Left ventricle myocardium inferior (tissue), 1 donor: ENCODE results near the gene SPAG6. TPM values are rescaled to one million over a fixed set of nuclear protein-coding genes. Genes with fewer than 3 reads are reported as not detected.
A peak's percentile ranks its signal among the peaks of the same experiment; 100 is the strongest.

Experiments
- DNase-seq: peaks from one replicate; pipeline ENCODE4 v3.0.0-alpha.2; 2020
- H3K27ac ChIP-seq: fragments of 200-600 bp; replicated peaks from 2 replicates; pipeline ENCODE4 v1.8.0; 2021
- H3K27me3 ChIP-seq: fragments of 200-600 bp; 2 replicates; pipeline ENCODE4 v1.8.0; 2021; ENCODE audit warnings: low read depth
- H3K36me3 ChIP-seq: fragments of 200-600 bp; 2 replicates; pipeline ENCODE4 v1.8.0; 2021
- H3K4me1 ChIP-seq: fragments of 200-600 bp; 2 replicates; pipeline ENCODE4 v1.8.0; 2021
- H3K4me3 ChIP-seq: fragments of 200-600 bp; 2 replicates; pipeline ENCODE4 v1.8.0; 2021; ENCODE audit warnings: mild to moderate bottlenecking, moderate library complexity
- H3K9me3 ChIP-seq: fragments of 200-600 bp; replicated peaks from 2 replicates; pipeline ENCODE4 v1.8.0; 2021
- intact Hi-C: fragments of 100-400 bp; cut with micrococcal nuclease; formaldehyde crosslinking; loops from one replicate; pipeline ENCODE4 v1.11.0; 2022
- total RNA-seq: library from RNA; stranded (reverse); fragmentation: NEBNext Ultra II Directional; extraction: Animal tissue kit (Norgen Biotek cat#: 25700); gene quantifications from one replicate; pipeline ENCODE4 v1.2.1, GENCODE V29; 2021
- TF ChIP-seq, protein P1 (sequence below): fragments of 200-600 bp; IDR thresholded peaks from 2 replicates; pipeline ENCODE4 v1.8.0; 2021; ENCODE audit warnings: antibody characterized with exemption, mild to moderate bottlenecking, borderline replicate concordance
- donor health status: DM: no; HTN: yes; CAD: no; lungs with severe emphysema.

Gene SPAG6
- total RNA-seq, 1 donor from 2014 or later: not detected

DNA sequence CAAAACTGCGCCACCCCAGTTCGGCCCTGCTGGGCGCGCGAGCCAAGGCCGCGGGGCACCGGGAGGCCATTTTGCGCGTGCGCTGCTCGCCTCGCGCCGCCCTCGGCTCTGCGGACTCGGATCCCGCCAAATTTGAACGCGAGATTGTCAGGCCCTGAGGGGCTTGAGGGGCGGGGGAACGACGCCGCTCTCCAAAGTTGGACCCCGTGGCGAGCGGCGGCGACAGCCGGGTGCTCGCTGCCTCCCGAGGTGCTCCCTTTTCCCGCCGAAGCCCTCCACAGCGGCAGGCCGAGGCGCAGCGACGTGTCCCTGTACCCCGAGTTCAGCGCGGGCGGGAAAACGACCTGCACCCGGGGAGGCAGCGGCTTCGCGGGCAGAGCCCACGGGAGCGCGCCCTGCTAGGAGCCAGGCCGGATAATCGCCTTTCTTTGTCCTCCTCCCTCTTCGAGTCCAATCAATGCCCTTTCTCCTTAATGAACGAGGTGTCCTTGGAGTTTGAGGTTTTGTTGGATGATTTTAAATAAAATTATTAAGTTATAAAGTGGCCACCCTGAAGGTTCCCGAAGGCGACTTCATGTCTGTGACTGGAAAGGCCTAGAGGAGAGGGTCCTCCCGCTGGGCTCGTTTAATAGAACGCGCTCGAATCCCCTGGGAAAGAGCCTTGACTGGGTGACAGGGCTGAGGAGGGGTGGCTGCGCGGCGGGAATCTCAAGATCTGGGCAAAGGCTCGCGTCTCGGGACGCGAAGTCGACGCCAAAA is 10.7 kb upstream of the SPAG6 start:
- H3K4me3 ChIP-seq: peak overlapping the region; percentile 65
- peaks cover 35% of the 10 kb centered on the region for H3K4me1 ChIP-seq
- TF ChIP-seq, protein P1, sequence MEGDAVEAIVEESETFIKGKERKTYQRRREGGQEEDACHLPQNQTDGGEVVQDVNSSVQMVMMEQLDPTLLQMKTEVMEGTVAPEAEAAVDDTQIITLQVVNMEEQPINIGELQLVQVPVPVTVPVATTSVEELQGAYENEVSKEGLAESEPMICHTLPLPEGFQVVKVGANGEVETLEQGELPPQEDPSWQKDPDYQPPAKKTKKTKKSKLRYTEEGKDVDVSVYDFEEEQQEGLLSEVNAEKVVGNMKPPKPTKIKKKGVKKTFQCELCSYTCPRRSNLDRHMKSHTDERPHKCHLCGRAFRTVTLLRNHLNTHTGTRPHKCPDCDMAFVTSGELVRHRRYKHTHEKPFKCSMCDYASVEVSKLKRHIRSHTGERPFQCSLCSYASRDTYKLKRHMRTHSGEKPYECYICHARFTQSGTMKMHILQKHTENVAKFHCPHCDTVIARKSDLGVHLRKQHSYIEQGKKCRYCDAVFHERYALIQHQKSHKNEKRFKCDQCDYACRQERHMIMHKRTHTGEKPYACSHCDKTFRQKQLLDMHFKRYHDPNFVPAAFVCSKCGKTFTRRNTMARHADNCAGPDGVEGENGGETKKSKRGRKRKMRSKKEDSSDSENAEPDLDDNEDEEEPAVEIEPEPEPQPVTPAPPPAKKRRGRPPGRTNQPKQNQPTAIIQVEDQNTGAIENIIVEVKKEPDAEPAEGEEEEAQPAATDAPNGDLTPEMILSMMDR: no peak
- H3K27ac ChIP-seq: no peak overlapping the region
- H3K27me3 ChIP-seq: peaks cover 65% of the 10 kb centered on the region
- H3K9me3 ChIP-seq: no peaks in the 10 kb centered on the region
- DNase-seq: no peak
- intact Hi-C loops: no loop called here
- peaks cover 7% of the 10 kb centered on the region for H3K36me3 ChIP-seq

- Histone ChIP-seq H3K27me3 (peaks cover 69% of the 10 kb centered on the region), H3K36me3 (no peaks in the 10 kb centered on the region), H3K27ac (no peak overlapping the region), H3K4me1 (peaks cover 43% of the 10 kb centered on the region), H3K9me3 (no peaks in the 10 kb centered on the region), H3K4me3 (peak overlapping the region; percentile 65)
- intact Hi-C loops: no loop called here
- TF ChIP-seq, protein P1: peak; percentile 48
- DNase-seq: no peak
Measured at GRCh38 chr10:22335173-22335933, 9.9 kb upstream of the SPAG6 start.

DNA sequence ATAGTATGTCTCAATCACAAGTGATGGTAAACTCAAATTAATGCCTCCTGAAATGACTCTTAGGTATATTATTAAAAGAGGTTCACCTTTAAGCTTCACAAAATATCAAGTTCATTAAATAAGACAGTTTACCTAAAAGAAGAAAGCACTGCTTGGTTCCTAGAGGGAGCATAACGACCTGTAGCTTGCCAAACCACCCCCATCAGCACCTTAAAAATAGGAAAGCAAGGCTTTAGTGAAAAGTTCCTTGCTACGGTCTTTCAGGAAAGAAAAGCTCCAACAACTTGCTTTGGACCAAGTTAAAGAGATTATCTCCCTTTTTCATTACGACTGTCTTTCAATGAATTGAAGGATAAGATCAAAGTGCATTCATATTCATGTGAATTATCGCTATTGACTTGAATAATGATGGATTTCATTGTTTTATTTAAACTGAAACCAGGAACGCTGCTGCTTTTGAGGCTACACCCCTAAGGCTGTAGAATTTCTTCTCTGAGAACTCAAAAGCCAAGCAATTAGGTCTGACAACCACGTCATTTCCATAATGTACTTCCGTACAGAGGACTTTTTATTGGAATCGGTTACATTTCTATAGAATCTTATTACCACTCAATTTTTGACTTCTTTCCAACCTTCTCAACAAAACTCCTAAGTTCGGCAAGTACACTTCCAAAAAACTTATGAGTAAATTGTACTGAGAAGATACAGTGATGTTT is 7.0 kb upstream of the SPAG6 start:
- no peak overlapping the region for H3K27ac ChIP-seq
- peaks cover 57% of the 10 kb centered on the region for H3K4me1 ChIP-seq
- TF ChIP-seq, protein P1: no peak
- H3K27me3 ChIP-seq: peaks cover 89% of the 10 kb centered on the region
- no peak for DNase-seq
- no peaks in the 10 kb centered on the region for H3K36me3 ChIP-seq
- H3K9me3 ChIP-seq: no peaks in the 10 kb centered on the region
- no peak overlapping the region for H3K4me3 ChIP-seq
- intact Hi-C loops: no loop called here

GRCh38 chr10:22338931-22339330 is 6.4 kb upstream of the SPAG6 start:
- no peak overlapping the region for H3K27ac ChIP-seq
- TF ChIP-seq, protein P1: no peak
- no peaks in the 10 kb centered on the region for H3K9me3 ChIP-seq
- H3K4me3 ChIP-seq: no peak overlapping the region
- no peak for DNase-seq
- H3K36me3 ChIP-seq: no peaks in the 10 kb centered on the region
- H3K27me3 ChIP-seq: peaks cover 89% of the 10 kb centered on the region
- H3K4me1 ChIP-seq: peaks cover 56% of the 10 kb centered on the region
- intact Hi-C loops: no loop called here

- H3K4me3 ChIP-seq: peak overlapping the region; percentile 89
- DNase-seq: no peak
- H3K9me3 ChIP-seq: no peaks in the 10 kb centered on the region
- H3K27me3 ChIP-seq: peaks cover 89% of the 10 kb centered on the region
- H3K4me1 ChIP-seq: peaks cover 47% of the 10 kb centered on the region
- TF ChIP-seq, protein P1: no peak
- H3K27ac ChIP-seq: peak overlapping the region; percentile 96
- intact Hi-C loops: no loop called here
- no peaks in the 10 kb centered on the region for H3K36me3 ChIP-seq
Measured at GRCh38 chr10:22339761-22340328, 5.5 kb upstream of the SPAG6 start.
